Smooth muscle cell (in vitro differentiated cells): Measurements from ENCODE around the gene CGNL1. TPM values are rescaled to one million over a fixed set of nuclear protein-coding genes. Genes with fewer than 3 reads are reported as not detected.

Experiments
- DNase-seq: peaks from one replicate; lab custom pipeline; 2025; ENCODE audit not compliant: unreplicated experiment; lab: John Stamatoyannopoulos, UW
- H2AFZ ChIP-seq: fragments of 200-600 bp; sonication (generic); 2 replicates; pipeline ENCODE4 v1.6.0; 2016; ENCODE audit warnings: antibody characterized with exemption, low read depth, mild to moderate bottlenecking
- H3F3A ChIP-seq: fragments of 200-600 bp; sonication (generic); 2 replicates; pipeline ENCODE4 v1.6.0; 2017; ENCODE audit warnings: antibody characterized with exemption, low read depth
- H3K27ac ChIP-seq: fragments of 200-600 bp; sonication (generic); 2 replicates; pipeline ENCODE4 v1.5.1; 2016; ENCODE audit warnings: low read depth, mild to moderate bottlenecking
- H3K27me3 ChIP-seq: fragments of 200-600 bp; sonication (generic); 2 replicates; pipeline ENCODE4 v1.6.1; 2016; ENCODE audit warnings: low read depth, mild to moderate bottlenecking
- H3K36me3 ChIP-seq: fragments of 200-600 bp; sonication (generic); 2 replicates; pipeline ENCODE4 v1.5.1; 2016; ENCODE audit warnings: low read depth
- H3K4me1 ChIP-seq: fragments of 200-600 bp; sonication (generic); 2 replicates; pipeline ENCODE4 v1.5.1; 2016; ENCODE audit warnings: low read depth
- H3K4me2 ChIP-seq: fragments of 200-600 bp; sonication (generic); 2 replicates; pipeline ENCODE4 v1.6.0; 2016; ENCODE audit warnings: mild to moderate bottlenecking
- H3K4me3 ChIP-seq: fragments of 200-600 bp; sonication (generic); 2 replicates; pipeline ENCODE4 v1.5.1; 2016; ENCODE audit warnings: mild to moderate bottlenecking
- H3K79me2 ChIP-seq: fragments of 200-600 bp; sonication (generic); 2 replicates; pipeline ENCODE4 v1.6.0; 2016; ENCODE audit warnings: low read depth, mild to moderate bottlenecking
- H3K9ac ChIP-seq: fragments of 200-600 bp; sonication (generic); 2 replicates; pipeline ENCODE4 v1.6.0; 2016; ENCODE audit warnings: low read depth
- H3K9me3 ChIP-seq: fragments of 200-600 bp; sonication (generic); replicated peaks from 2 replicates; pipeline ENCODE4 v1.5.1; 2016; ENCODE audit warnings: low read depth
- H4K20me1 ChIP-seq: fragments of 200-600 bp; sonication (generic); 2 replicates; pipeline ENCODE4 v1.6.0; 2016; ENCODE audit warnings: low read depth
- CTCF ChIP-seq: fragments of 200-600 bp; sonication (generic); IDR thresholded peaks from 2 replicates; pipeline ENCODE4 v1.5.1; 2017; ENCODE audit warnings: borderline replicate concordance, mild to moderate bottlenecking, antibody characterized with exemption; ENCODE audit not compliant: insufficient read depth, poor library complexity, severe bottlenecking
- WGBS: methylation state at CpG from one replicate; pipeline ENCODE4 v1.1.7; 2016; ENCODE audit warnings: low lambda C conversion rate; 5-methylcytosine and 5-hydroxymethylcytosine counted together
- polyA plus RNA-seq: library from polyadenylated mRNA; unstranded; fragments of >200 nt; fragmentation: Nextera tagmentation; extraction: Ambion mirVana; gene quantifications from 2 replicates; pipeline ENCODE4 v1.2.1, GENCODE V29; 2016
- total RNA-seq: library from RNA; depleted of rRNA; stranded (reverse); fragments of >200 nt; gene quantifications from 2 replicates; pipeline ENCODE4 v1.2.3, GENCODE V29; 2014

Gene CGNL1
- total and polyA plus RNA-seq, 2 experiments from 2014 or later, result 4.2 to 9.5 TPM

- Histone ChIP-seq H3K27ac (no peak overlapping the region), H3K36me3 (no peaks in the 10 kb centered on the region), H3K79me2 (no peaks in the 10 kb centered on the region), H3K9ac (no peak overlapping the region), H2AFZ (no peak overlapping the region), H3K4me2 (no peak overlapping the region), H3K4me3 (no peak overlapping the region), H4K20me1 (no peaks in the 10 kb centered on the region), H3K27me3 (no peaks in the 10 kb centered on the region), H3F3A (no peaks in the 10 kb centered on the region), H3K9me3 (no peaks in the 10 kb centered on the region), H3K4me1 (no peaks in the 10 kb centered on the region)
- no peak for DNase-seq
- no peak for TF ChIP-seq CTCF
- 86% methylated on average over 22 of the region's 22 CpGs for WGBS
Observed at GRCh38 chr15:57516327-57517029, 140.2 kb downstream of the CGNL1 start.

- H3K9ac ChIP-seq, result no peak overlapping the region
- no peak for DNase-seq
- H3F3A ChIP-seq, result no peaks in the 10 kb centered on the region
- H3K4me1 ChIP-seq, result no peaks in the 10 kb centered on the region
- H3K4me3 ChIP-seq, result no peak overlapping the region
- no peaks in the 10 kb centered on the region for H3K9me3 ChIP-seq
- no peaks in the 10 kb centered on the region for H4K20me1 ChIP-seq
- H3K79me2 ChIP-seq, result no peaks in the 10 kb centered on the region
- H3K36me3 ChIP-seq, result no peaks in the 10 kb centered on the region
- WGBS, result 88% methylated on average over 6 of the region's 6 CpGs
- no peak overlapping the region for H3K27ac ChIP-seq
- no peaks in the 10 kb centered on the region for H3K27me3 ChIP-seq
- no peak overlapping the region for H2AFZ ChIP-seq
- H3K4me2 ChIP-seq, result no peak overlapping the region
- no peak for TF ChIP-seq CTCF
Observed at GRCh38 chr15:57517030-57517671, 140.8 kb downstream of the CGNL1 start.

- Histone ChIP-seq H3K4me1 (no peaks in the 10 kb centered on the region), H2AFZ (no peak overlapping the region), H3K4me2 (no peak overlapping the region), H3K4me3 (no peak overlapping the region), H3F3A (no peaks in the 10 kb centered on the region), H3K9ac (no peak overlapping the region), H3K9me3 (no peaks in the 10 kb centered on the region), H3K27me3 (no peaks in the 10 kb centered on the region), H4K20me1 (no peaks in the 10 kb centered on the region), H3K79me2 (no peaks in the 10 kb centered on the region), H3K36me3 (no peaks in the 10 kb centered on the region), H3K27ac (no peak overlapping the region)
- TF ChIP-seq CTCF, result no peak
- DNase-seq, result no peak
- 85% methylated on average over 13 of the region's 13 CpGs for WGBS
Observed at GRCh38 chr15:57518779-57519405, 142.6 kb downstream of the CGNL1 start.
